Thoracic aorta (tissue), 2 donors: ENCODE measurements around the gene CENATAC. TPM values are rescaled to one million over a fixed set of nuclear protein-coding genes. Genes with fewer than 3 reads are reported as not detected.
"Not testable (repeated sequence)": the region's sequence is repeated elsewhere in the genome, so short reads cannot be mapped to it uniquely, and the experiment has no call there.

Source experiments
- ATAC-seq: fragments of 150-250 bp; one replicate; pipeline ENCODE4 v1.8.0; 2017; ENCODE audit warnings: low read depth; ENCODE audit not compliant: insufficient number of reproducible peaks, low FRiP score
- DNase-seq: peaks from one replicate; pipeline ENCODE4 v3.0.0-alpha.2; 2020; ENCODE audit warnings: low spot score
- H3K27ac ChIP-seq, 2 donors: fragments of 200-600 bp; sonication (generic); 1 replicate in 1 of 2; 2 replicates in 1 of 2; pipeline ENCODE4 v1.5.1; 2016; ENCODE audit warnings: mild to moderate bottlenecking in 2 of 2, moderate library complexity in 2 of 2
- H3K27me3 ChIP-seq: fragments of 200-600 bp; sonication (generic); replicated peaks from 2 replicates; pipeline ENCODE4 v1.6.0; 2016; ENCODE audit warnings: mild to moderate bottlenecking; ENCODE audit not compliant: insufficient read depth
- H3K36me3 ChIP-seq: fragments of 200-600 bp; sonication (generic); one replicate; pipeline ENCODE4 v1.5.1; 2016
- H3K4me1 ChIP-seq, 2 donors: fragments of 200-600 bp; sonication (generic); 1 replicate in 1 of 2; 2 replicates in 1 of 2; pipeline versions ENCODE4 v1.5.1 to v1.6.0; 2016; ENCODE audit warnings: low read depth in 2 of 2, mild to moderate bottlenecking in 1 of 2; ENCODE audit not compliant: control insufficient read depth in 1 of 2
- H3K4me3 ChIP-seq: fragments of 200-600 bp; sonication (generic); 2 replicates; pipeline ENCODE4 v1.5.1; 2016; ENCODE audit warnings: mild to moderate bottlenecking
- H3K9me3 ChIP-seq: fragments of 200-600 bp; sonication (generic); 2 replicates; pipeline ENCODE4 v1.5.1; 2016
- CTCF ChIP-seq: fragments of 200-600 bp; sonication (generic); IDR thresholded peaks from one replicate; pipeline ENCODE4 v1.5.1; 2019; ENCODE audit warnings: antibody characterized with exemption
- total RNA-seq, 2 donors: library from RNA; depleted of rRNA; stranded (reverse); fragments of >200 nt; gene quantifications; one replicate each; pipeline versions ENCODE4 v1.1.0 to v1.2.3, GENCODE V29; 2016

The CENATAC gene
- total RNA-seq, 2 donors from 2014 or later: 63.5 to 128 TPM

- no peaks in the 10 kb centered on the region for H3K27me3 ChIP-seq
- ATAC-seq: no peak
These were observed 13.1 kb upstream of the CENATAC start for GRCh38 chr11:118984825-118985224.

GRCh38 chr11:118988280-118988679 lies 9.7 kb upstream of the CENATAC start:
- no peak for TF ChIP-seq CTCF
- Histone ChIP-seq H3K36me3 (no peaks in the 10 kb centered on the region), H3K27me3 (no peaks in the 10 kb centered on the region), H3K4me3 (no peak overlapping the region), H3K4me1 (no peaks in the 10 kb centered on the region), H3K9me3 (no peaks in the 10 kb centered on the region), H3K27ac (no peak overlapping the region)
- DNase-seq (no peak), ATAC-seq (no peak)

More at GRCh38 chr11:118984825-118985224, 13.1 kb upstream of the CENATAC start:
- no peak for TF ChIP-seq CTCF
- no peaks in the 10 kb centered on the region for H3K9me3 ChIP-seq
- no peak for DNase-seq
- H3K27ac ChIP-seq: no peak overlapping the region
- H3K4me1 ChIP-seq: no peaks in the 10 kb centered on the region
- H3K4me3 ChIP-seq: no peak overlapping the region
- H3K36me3 ChIP-seq: no peaks in the 10 kb centered on the region

GRCh38 chr11:118991486-118992038 lies 6.4 kb upstream of the CENATAC start:
- not testable (repeated sequence) for H3K27ac ChIP-seq, H3K9me3 ChIP-seq, H3K27me3 ChIP-seq, H3K4me1 ChIP-seq, H3K4me3 ChIP-seq, H3K36me3 ChIP-seq, DNase-seq, ATAC-seq

DNA sequence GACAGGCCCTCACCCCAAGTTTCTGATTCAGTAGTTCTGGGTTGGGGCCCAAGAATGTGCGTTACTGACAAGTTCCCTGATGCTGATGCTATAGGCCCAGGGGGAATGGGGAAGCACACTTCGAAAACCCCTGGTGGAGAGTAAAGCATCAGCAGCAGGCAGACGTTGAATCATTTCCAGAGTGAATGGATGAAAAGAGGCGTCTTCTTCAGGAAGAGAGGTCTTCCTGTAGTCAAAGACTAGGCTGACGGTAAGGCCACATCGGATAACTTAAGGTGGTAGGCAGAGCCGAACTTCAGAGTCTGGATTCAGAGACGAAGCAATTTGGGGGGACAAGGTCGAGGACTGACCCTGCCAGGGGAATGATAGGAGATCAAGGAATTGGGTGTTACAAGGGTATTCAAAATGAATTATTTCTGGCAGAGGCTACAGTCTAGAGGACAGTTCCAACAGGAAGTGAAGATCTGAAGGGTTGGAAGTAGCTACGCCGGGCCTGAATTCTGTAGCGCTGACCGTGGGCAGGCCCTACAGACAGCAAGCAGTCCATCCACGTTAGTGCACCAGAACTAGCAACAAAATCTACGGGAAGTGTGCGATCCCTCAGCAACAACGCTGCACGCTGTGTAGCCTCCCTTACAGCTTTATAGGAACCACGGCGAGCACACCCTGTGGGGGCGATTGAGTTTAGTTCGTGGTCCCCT lies 862 bp upstream of the CENATAC start:
- Histone ChIP-seq H3K27me3 (no peaks in the 10 kb centered on the region), H3K27ac (peak overlapping the region; percentile 48 to 87), H3K36me3 (peaks cover 13% of the 10 kb centered on the region), H3K4me1 (peaks cover 8 to 26% of the 10 kb centered on the region in 2 donors), H3K4me3 (peak overlapping the region; percentile 92), H3K9me3 (no peaks in the 10 kb centered on the region)
- TF ChIP-seq CTCF: peak; percentile 19
- ATAC-seq (no peak), DNase-seq (no peak)

DNA sequence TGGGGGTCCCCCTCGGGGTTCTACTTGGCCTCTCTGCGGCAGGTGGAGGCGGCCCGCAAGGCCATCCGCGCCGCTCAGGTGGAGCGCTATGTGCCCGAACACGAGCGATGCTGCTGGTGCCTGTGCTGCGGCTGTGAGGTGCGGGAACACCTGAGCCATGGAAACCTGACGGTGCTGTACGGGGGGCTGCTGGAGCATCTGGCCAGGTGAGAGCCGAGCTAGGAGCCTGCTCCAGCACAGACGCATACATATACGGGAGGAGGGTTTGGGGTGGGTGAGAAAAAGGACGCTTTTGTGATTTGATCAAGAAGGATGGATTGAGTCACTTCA lies 415 bp downstream of the CENATAC start:
- no peak for DNase-seq
- Histone ChIP-seq H3K27me3 (no peaks in the 10 kb centered on the region), H3K4me1 (peaks cover 8 to 26% of the 10 kb centered on the region in 2 donors), H3K4me3 (peak overlapping the region; percentile 92), H3K9me3 (no peaks in the 10 kb centered on the region), H3K27ac (peak overlapping the region; percentile 86 to 87), H3K36me3 (peaks cover 18% of the 10 kb centered on the region)
- TF ChIP-seq CTCF: no peak
- no peak for ATAC-seq
